Endothelial cell of umbilical vein (primary cell): ENCODE results near the gene OR4F17. TPM values are rescaled to one million over a fixed set of nuclear protein-coding genes. Genes with fewer than 3 reads are reported as not detected.
"Not testable (repeated sequence)": the region's sequence is repeated elsewhere in the genome, so short reads cannot be mapped to it uniquely, and the experiment has no call there.

Experiments used
- BruUV-seq: library from RNA; stranded (reverse); fragments of 400-500 nt; replicated peaks from 2 replicates; lab custom pipeline; 2021; lab: Mats Ljungman, UMichigan
- CTCF ChIA-PET: fragments of 300-600, 350-600 bp; sonication (Branson Sonifier 250); formaldehyde crosslinking; loops from one replicate; lab custom pipeline; 2021; ENCODE audit warnings: antibody characterized with exemption, inconsistent platforms; lab: Charles Lee
- POLR2A ChIA-PET: fragments of 300-600, 350-600 bp; sonication (Branson Sonifier 250); formaldehyde crosslinking; loops from one replicate; lab custom pipeline; 2021; ENCODE audit warnings: antibody characterized with exemption, inconsistent platforms; lab: Charles Lee
- DNase-seq: peaks from one replicate; pipeline ENCODE4 v3.0.0-alpha.2; 2011; ENCODE audit warnings: low read depth, low spot score
- FAIRE-seq: peaks from 2 replicates; lab custom pipeline; 2011; peaks lifted over from hg19 to GRCh38; lab: Jason Lieb, UNC
- H2AFZ ChIP-seq: 2 replicates; pipeline ENCODE4 v1.6.0; 2012; ENCODE audit warnings: low read depth, low read length, control low read depth, inconsistent platforms
- H3K27ac ChIP-seq: 2 replicates; pipeline ENCODE4 v1.5.1; 2011; ENCODE audit warnings: low read depth, mild to moderate bottlenecking, control low read depth, low read length, moderate library complexity; ENCODE audit not compliant: insufficient read depth
- H3K27me3 ChIP-seq, 2 experiments: 2 replicates each; pipeline versions ENCODE4 v1.6.0 to v1.6.1; 2011; ENCODE audit warnings: low read length in 2 of 2, mixed read lengths in 1 of 2; ENCODE audit not compliant: control insufficient read depth in 2 of 2, insufficient read depth in 2 of 2
- H3K36me3 ChIP-seq, 2 experiments: 2 replicates in 1 of 2; 3 replicates in 1 of 2; pipeline ENCODE4 v1.5.1; 2011; ENCODE audit warnings: low read length in 2 of 2, mild to moderate bottlenecking in 1 of 2, moderate library complexity in 1 of 2; ENCODE audit not compliant: control insufficient read depth in 2 of 2, insufficient read depth in 2 of 2; ENCODE audit errors: extremely low read depth in 1 of 2
- H3K4me1 ChIP-seq: 3 replicates; pipeline ENCODE4 v1.5.1; 2011; ENCODE audit warnings: mild to moderate bottlenecking, low read length; ENCODE audit not compliant: control insufficient read depth, insufficient read depth; ENCODE audit errors: extremely low read depth
- H3K4me2 ChIP-seq: 2 replicates; pipeline ENCODE4 v1.6.1; 2011; ENCODE audit warnings: low read length, control low read depth, mixed read lengths; ENCODE audit not compliant: insufficient read depth
- H3K4me3 ChIP-seq, 3 experiments: fragments of 200-600 bp in 1 of 3; sonication (generic), shearing (Covaris generic) in 1 of 3; replicated peaks in 1 of 3; 2 replicates each; pipeline ENCODE4 v1.5.1; 2011 to 2016; ENCODE audit warnings: control low read depth in 3 of 3, low read length in 3 of 3, mild to moderate bottlenecking in 2 of 3, inconsistent platforms in 1 of 3, low read depth in 1 of 3, moderate library complexity in 1 of 3; ENCODE audit not compliant: insufficient read depth in 1 of 3
- H3K79me2 ChIP-seq: 2 replicates; pipeline ENCODE4 v1.6.0; 2012; ENCODE audit warnings: low read length, inconsistent platforms; ENCODE audit not compliant: control insufficient read depth, insufficient read depth
- H3K9ac ChIP-seq: replicated peaks from 2 replicates; pipeline ENCODE3; 2011; ENCODE audit warnings: low read length, control low read depth; ENCODE audit not compliant: insufficient read depth; ENCODE audit errors: extremely low read depth
- H3K9me1 ChIP-seq: replicated peaks from 3 replicates; pipeline ENCODE4 v1.6.0; 2011; ENCODE audit warnings: mild to moderate bottlenecking, low read length; ENCODE audit not compliant: control insufficient read depth, insufficient read depth; ENCODE audit errors: extremely low read depth
- H3K9me3 ChIP-seq: replicated peaks from 2 replicates; pipeline ENCODE4 v1.5.1; 2012; ENCODE audit warnings: low read length, inconsistent platforms; ENCODE audit not compliant: control insufficient read depth, insufficient read depth
- H4K20me1 ChIP-seq: replicated peaks from 2 replicates; pipeline ENCODE3; 2011; ENCODE audit warnings: mild to moderate bottlenecking, low read length; ENCODE audit not compliant: control insufficient read depth, insufficient read depth; ENCODE audit errors: extremely low read depth
- dilution Hi-C: fragments of 300-500 bp; cut with MboI; formaldehyde crosslinking; loops from one replicate; pipeline ENCODE4 v1.15.0; 2019; ENCODE audit warnings: low sequenced_read_pairs; ENCODE audit not compliant: extremely low pct_ligation_motif_present
- intact Hi-C: fragments of 100-400 bp; cut with micrococcal nuclease; formaldehyde crosslinking; loops from one replicate; pipeline ENCODE4 v1.10.0; 2022
- polyA plus RNA-seq, 4 experiments: library from polyadenylated mRNA; depleted of rRNA in 3 of 4; stranded (reverse) in 3 of 4; unstranded in 1 of 4; fragments of >200 nt; gene quantifications; 2 replicates each; pipeline versions ENCODE4 v1.2.1 to v1.2.3, GENCODE V29; 2011 to 2012; ENCODE audit warnings: missing spikeins in 1 of 4
- total RNA-seq: library from RNA; stranded (reverse); gene quantifications from 2 replicates; pipeline ENCODE4 v1.2.3, GENCODE V29; 2021

OR4F17 gene
- total and polyA plus RNA-seq, 2 donors (not counting 3 experiments of a cell fraction or from before 2014, with no cell fraction given): not detected

GRCh38 chr19:90678-91077 is 16.2 kb upstream of the OR4F17 start:
- DNase-seq: peak; percentile 2
- H3K9me1 ChIP-seq, H3K4me3 ChIP-seq, FAIRE-seq, intact Hi-C loops, BruUV-seq, H3K4me2 ChIP-seq, H3K4me1 ChIP-seq, H3K9ac ChIP-seq, H2AFZ ChIP-seq, H3K27me3 ChIP-seq, dilution Hi-C loops, CTCF ChIA-PET, H3K36me3 ChIP-seq, H3K79me2 ChIP-seq, H3K9me3 ChIP-seq, POLR2A ChIA-PET, H3K27ac ChIP-seq, H4K20me1 ChIP-seq: not testable (repeated sequence)

DNA sequence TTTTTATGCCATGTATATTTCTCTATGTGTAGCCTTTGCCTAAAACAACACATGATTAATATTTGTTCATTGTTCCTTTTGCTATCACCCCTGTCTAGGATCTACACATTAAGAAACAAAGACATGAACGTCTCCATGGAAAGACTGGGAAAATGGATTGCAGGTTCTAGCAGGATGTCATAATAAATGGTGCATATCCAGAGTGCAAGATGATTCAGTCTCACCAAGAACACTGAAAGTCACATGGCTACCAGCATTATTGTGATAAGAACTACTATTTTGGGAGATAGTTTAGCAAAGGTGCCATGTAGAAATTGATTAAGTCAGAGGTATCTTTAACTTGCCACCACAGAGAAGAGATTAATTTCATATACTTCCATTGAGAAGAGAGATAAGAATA is 12.1 kb upstream of the OR4F17 start:
- H2AFZ ChIP-seq, dilution Hi-C loops: not testable (repeated sequence)

DNA sequence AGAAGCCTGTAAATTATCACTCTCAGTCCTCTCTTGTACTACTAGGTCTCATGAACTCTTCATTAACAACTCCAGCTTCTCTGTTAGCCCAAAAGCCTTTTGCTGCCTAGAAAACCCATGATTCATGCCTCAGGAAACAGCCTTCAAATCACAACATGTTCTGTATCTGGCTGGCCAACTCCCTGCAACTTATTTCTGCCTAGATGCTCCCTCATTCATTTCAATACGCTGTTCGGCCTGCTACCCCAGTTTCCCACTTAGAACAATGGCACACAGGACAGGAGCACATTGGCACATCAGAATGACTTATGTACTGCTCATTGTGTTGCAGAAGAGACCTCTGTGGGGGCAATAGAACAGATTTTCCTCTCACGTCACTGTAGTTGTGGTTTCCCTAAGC is 9.3 kb upstream of the OR4F17 start:
- H2AFZ ChIP-seq, H3K9ac ChIP-seq, POLR2A ChIA-PET, BruUV-seq, CTCF ChIA-PET, H3K27ac ChIP-seq, FAIRE-seq, H4K20me1 ChIP-seq, intact Hi-C loops, DNase-seq, H3K79me2 ChIP-seq, H3K4me3 ChIP-seq, H3K9me3 ChIP-seq, H3K36me3 ChIP-seq, H3K4me1 ChIP-seq, H3K9me1 ChIP-seq, H3K4me2 ChIP-seq, H3K27me3 ChIP-seq, dilution Hi-C loops: not testable (repeated sequence)

More for the DNA sequence above, 12.1 kb upstream of the OR4F17 start:
- intact Hi-C loops, H3K4me3 ChIP-seq, DNase-seq, BruUV-seq, FAIRE-seq, H3K9me1 ChIP-seq, CTCF ChIA-PET, H3K9ac ChIP-seq, H4K20me1 ChIP-seq, H3K4me2 ChIP-seq, H3K79me2 ChIP-seq, H3K27ac ChIP-seq, H3K4me1 ChIP-seq, H3K9me3 ChIP-seq, H3K27me3 ChIP-seq, H3K36me3 ChIP-seq, POLR2A ChIA-PET: not testable (repeated sequence)

DNA sequence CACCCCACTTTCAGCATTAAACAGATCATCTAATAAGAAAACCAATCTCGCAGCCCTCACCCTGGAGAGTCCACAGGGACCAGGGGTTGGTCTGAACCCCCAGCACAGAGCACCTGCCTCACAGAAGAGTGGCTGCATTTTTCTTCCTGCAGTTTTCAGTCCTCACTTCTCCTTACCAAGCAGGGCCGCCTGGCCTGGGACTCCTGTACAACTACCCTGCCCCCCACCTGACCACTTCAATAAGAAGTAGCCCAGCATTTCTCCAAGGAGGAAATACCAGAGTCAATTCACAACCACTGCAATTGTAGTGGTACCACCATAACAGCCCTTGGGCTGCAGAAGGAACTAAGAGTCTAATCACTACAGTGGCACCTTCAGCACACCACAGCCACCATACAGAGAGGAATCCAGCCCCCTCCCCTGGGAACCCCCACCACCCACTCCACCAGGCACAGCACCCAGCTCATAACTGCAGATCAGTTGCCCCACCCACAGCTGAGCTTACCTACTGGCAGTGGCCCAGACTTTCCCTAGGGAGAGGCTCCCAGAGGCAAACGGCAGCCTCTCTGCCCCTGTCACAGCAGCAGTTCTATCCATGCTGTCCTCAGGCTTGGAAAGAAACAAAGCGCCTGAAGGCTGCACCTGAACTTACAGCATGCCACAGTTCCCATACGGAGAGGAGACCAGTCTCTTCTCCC is 13.7 kb downstream of the OR4F17 start:
- H3K9me3 ChIP-seq, FAIRE-seq, DNase-seq, CTCF ChIA-PET, H4K20me1 ChIP-seq, H3K4me3 ChIP-seq, H3K27me3 ChIP-seq, H2AFZ ChIP-seq, H3K9ac ChIP-seq, BruUV-seq, H3K79me2 ChIP-seq, H3K4me1 ChIP-seq, dilution Hi-C loops, H3K36me3 ChIP-seq, H3K9me1 ChIP-seq, POLR2A ChIA-PET, H3K4me2 ChIP-seq, intact Hi-C loops, H3K27ac ChIP-seq: not testable (repeated sequence)
